ENCODE data around the gene TRAPPC5.

The TRAPPC5 gene

GRCh38 chr19:7676376-7676775 is 4.3 kb upstream of the TRAPPC5 start:
- DNase-seq (ENCODE audit: low read depth), result no peak

GRCh38 chr19:7676854-7677253 is 3.8 kb upstream of the TRAPPC5 start, which contains the start of gene MCEMP1:
MCEMP1 (plus strand) TSS chr19:7677090; CDS start chr19:7677121, 31 bp downstream.
- no peak for DNase-seq (ENCODE audit: low read depth)

- DNase-seq (ENCODE audit: low read depth), result no peak
Observed at GRCh38 chr19:7677669-7678311, 2.8 kb upstream of the TRAPPC5 start.

- DNase-seq (ENCODE audit: low read depth), result no peak
Observed at GRCh38 chr19:7678971-7679751, 1.5 kb upstream of the TRAPPC5 start.

GRCh38 chr19:7679771-7680605 is 645 bp upstream of the TRAPPC5 start:
- no peak for DNase-seq (ENCODE audit: low read depth)

- DNase-seq (ENCODE audit: low read depth), result peak; percentile 78
Observed at GRCh38 chr19:7681340-7682174, 924 bp downstream of the TRAPPC5 start.

DNA sequence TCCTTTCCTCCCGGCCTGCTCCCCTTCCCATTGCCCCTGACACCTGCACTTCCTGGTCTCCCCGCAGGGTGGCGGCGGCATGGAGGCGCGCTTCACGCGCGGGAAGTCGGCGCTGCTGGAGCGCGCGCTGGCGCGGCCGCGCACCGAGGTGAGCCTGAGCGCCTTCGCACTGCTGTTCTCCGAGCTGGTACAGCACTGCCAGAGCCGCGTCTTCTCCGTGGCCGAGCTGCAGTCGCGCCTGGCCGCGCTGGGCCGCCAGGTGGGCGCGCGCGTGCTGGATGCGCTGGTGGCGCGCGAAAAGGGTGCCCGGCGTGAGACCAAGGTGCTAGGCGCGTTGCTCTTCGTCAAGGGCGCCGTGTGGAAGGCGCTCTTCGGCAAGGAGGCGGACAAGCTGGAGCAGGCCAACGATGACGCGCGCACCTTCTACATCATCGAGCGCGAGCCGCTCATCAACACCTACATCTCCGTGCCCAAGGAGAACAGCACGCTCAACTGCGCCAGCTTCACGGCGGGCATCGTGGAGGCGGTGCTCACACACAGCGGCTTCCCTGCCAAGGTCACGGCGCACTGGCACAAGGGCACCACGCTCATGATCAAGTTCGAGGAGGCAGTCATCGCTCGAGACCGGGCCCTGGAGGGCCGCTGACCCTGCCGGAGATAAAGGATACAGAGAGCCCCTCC is 1.7 kb downstream of the TRAPPC5 start:
- DNase-seq (ENCODE audit: low read depth), result no peak

GRCh38 chr19:7685546-7686445 is 5.2 kb downstream of the TRAPPC5 start:
- DNase-seq (ENCODE audit: low read depth), result no peak

DNA sequence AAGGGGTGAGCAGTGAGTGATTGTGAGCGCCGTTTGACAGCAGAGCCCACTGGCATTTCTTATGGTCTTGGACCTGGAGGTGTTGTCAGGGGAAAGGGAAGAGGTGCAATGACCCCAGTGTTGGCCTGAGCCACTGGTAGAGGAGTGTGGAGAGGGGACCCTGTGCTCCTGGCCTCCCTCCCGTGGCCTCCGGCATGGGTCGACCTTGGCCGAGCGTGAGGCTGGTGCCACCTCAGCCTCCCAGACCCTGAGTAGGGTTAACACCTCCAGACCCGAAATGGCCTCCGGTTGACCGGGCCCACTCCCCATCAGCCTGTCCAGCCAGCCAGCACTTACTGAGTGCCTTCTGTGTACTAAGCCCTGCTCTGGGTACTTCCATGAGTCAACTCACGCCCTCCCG is 6.5 kb downstream of the TRAPPC5 start:
- DNase-seq (ENCODE audit: low read depth), result no peak

GRCh38 chr19:7689165-7689564 is 8.5 kb downstream of the TRAPPC5 start:
- no peak for DNase-seq (ENCODE audit: low read depth)

DNA sequence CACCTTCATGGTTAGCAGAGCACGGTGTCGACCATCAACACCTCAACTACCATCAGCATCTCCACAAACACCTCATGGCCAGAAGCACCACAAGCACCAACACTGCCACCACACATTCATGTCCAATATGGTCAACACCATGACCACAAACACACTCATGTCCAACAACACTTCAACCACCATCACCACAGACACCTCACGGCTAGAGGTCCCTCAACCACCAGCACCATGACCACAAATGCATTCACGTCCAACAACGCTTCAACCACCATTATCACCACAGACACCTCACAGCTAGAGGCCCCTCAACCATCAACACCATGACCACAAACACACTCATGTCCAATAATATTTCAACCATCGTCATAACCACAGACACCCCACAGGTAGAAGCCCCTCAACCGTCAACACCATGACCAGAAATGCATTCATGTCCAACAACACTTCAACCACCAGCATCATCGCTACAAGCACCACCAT is 10.2 kb downstream of the TRAPPC5 start:
- no peak for DNase-seq (ENCODE audit: low read depth)

- DNase-seq (ENCODE audit: low read depth), result no peak
Observed at GRCh38 chr19:7691497-7691896, 10.9 kb downstream of the TRAPPC5 start.

DNA sequence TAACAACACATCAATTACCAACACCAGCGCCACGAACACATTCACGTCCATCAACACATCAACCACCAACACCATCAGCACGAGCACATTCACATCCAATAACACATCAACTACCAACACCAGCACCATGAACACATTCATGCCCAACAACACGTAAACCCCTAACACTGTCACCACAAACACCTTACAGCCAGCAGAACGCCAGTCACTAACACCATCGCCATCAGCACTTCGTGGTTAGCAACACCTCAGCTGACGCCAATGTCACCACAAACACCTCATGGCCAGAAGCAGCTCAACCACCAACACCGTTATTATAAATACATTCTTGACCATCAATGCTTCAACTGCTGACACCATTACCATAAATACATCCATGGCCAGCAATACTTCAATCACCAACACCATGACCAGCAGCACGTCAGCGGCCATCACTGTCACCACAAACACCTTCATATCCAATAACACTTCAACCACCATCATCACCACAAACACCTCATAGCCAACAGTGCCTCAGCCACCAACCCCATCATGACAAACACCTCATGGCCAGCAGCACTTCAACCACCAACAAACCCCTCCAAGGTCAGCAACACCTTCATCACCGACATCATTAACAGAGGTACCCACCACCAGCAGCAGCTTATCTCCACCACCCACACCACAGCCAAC is 11.9 kb downstream of the TRAPPC5 start:
- no peak for DNase-seq (ENCODE audit: low read depth)

DNA sequence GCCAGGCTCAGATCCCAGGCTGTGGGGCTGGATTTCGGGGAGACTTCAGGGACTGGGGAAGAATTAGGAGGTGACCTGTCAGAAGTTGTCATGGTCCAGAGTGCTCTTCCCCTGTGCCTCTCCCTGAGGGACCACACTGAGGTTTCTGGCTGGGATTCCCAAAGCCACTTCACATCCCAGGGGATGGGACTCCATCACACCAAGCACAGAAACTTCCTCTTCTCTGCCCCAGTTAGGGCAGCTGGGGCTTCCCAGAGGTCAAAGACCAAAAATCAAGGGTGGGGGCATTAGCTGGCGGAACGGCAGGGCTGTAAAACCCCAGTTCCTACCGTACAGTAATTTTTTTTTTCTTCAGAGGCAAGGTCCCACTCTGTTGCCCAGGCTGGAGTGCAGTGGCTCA is 13.9 kb downstream of the TRAPPC5 start:
- no peak for DNase-seq (ENCODE audit: low read depth)

GRCh38 chr19:7697721-7698287 is 17.2 kb downstream of the TRAPPC5 start:
- DNase-seq (ENCODE audit: low read depth), result no peak

DNA sequence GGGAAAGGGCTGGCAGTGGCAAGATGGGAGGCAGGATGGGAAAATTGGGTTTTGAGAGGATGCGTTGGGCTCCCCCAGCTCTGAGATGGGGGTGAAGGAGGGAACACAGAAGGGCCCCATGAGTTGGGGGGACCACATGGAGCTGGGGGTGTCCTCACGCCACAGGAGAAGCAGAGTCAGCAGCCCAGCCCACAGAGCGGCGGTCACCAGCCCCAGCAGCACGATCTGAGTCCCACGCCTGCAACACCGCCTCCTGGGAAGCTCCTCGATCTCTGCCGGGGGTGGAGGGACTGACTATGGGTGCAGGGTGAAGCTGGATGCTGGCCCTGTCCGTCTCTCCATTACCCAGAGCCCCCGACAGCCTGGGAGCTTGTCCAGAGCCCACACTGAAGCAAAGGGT is 17.9 kb downstream of the TRAPPC5 start:
- DNase-seq (ENCODE audit: low read depth), result no peak

DNA sequence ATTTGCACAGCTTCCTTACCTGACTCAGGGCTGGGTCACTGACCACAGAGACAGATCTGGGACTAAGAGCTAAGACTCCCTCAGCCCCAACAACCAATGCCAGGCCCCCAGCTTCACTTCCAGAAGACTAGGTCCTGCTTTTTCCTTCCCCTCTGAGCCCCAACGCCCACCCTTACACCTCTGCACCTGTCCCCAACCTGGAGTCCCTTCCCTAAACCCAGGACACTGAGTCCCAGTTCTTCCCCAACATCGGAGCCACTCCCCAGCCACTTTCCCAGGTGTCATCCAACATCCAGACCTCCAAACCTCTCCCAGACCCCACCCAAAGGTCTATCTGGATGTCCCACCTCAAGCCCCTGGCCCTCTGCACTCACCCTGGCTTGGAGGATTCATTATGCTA is 18.4 kb downstream of the TRAPPC5 start:
- DNase-seq (ENCODE audit: low read depth), result no peak

DNA sequence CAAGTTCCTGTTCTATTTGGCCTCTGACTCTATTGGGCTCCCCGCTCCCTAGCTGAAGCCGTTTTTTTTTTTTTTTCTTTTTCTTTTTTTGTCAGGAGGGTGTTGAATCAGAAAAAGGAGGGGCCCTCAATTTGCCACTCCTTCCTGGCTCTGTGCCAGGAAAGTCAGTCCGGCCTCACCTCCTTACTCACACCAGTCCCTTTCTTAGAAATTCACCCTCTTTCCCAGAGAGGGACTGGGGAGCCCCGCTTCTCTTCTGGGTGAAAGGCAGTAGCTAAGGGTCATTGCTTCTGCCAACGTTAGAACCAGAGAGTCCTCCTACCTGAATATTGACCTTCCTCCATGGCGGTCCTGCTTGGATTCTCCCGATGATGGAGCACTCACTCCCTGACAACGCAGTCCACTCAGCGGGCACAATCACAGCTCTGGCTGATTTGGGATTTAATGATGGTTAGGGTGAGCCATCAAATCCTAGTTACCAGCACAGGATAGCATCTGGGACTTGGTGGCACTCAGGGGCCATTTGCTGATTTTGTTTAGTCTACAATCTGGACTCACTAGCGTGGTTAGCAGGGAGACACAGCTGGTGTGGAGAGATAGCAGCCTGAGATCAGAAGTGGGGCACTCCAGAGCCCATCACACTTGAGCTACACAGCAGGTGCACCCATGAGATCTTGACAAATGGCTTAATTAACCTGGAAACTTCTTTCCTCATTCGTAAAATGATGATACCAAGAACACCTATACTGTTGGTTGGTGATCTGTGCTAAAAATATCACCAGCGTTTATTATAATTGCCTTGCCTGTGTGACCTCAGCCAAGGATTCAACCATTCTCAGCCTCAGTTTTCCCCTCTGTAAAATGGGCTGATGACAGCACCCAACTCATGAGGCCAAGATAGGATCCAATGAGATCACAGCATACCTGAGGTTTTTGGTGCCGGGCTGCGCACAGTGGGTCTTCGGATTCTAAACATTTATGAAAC is 19.1 kb downstream of the TRAPPC5 start:
- peak; percentile 59 for DNase-seq (ENCODE audit: low read depth)

Data from activated T-cell treated with anti-CD3 and anti-CD28 coated beads for 48 hours (primary cell).